ENCODE measurements around the gene NCAM2. TPM values are rescaled to one million over a fixed set of nuclear protein-coding genes. Genes with fewer than 3 reads are reported as not detected.

Gene NCAM2
- total and polyA plus RNA-seq, 2 of the 8 experiments (the other 6 are each of a cell fraction or from before 2014, with no cell fraction given) = 0.14 to 1.1 TPM

DNA sequence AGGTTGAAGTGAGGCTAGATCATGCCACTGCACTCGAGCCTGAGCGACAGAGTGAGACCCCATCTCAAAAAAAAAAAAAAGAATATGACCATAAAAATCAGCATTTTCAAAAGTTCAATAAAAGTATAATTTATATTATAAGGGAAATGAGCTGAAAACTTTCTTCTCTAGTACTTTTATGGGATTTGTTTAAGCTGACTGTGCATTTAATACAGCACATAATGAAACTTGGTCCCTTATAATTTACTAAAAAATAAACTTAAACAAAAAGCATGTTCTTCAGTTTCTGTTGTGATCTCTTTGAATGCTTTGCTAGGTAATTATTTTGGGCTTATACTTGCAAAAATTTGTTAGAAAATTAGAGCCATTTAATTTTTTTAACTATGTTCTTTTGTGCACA, 77.8 kb downstream of the NCAM2 start:
- H3K14ac ChIP-seq (ENCODE audit: insufficient read length) = no peak overlapping the region
- no peak overlapping the region for H2AFZ ChIP-seq (ENCODE audit: low read length)
- H3K36me3 ChIP-seq (ENCODE audit: control insufficient read depth in 2 of 4, insufficient read depth in 4 of 4, low read length in 3 of 4) = no peaks in the 10 kb centered on the region
- no peak overlapping the region for H4K5ac ChIP-seq (ENCODE audit: insufficient read length, low read depth, low read length)
- H3K23me2 ChIP-seq (ENCODE audit: low read depth, low read length) = no peaks in the 10 kb centered on the region
- H3K27me3 ChIP-seq (replicated peaks in 1 of 4; ENCODE audit: control insufficient read depth in 3 of 4, extremely low read depth in 1 of 4, insufficient read depth in 3 of 4, low read length in 3 of 4) = no peaks in the 10 kb centered on the region
- H2BK120ac ChIP-seq (replicated peaks; ENCODE audit: low read depth, low read length) = no peak overlapping the region
- no peak overlapping the region for H2BK5ac ChIP-seq (ENCODE audit: low read depth, low read length)
- H3K18ac ChIP-seq (ENCODE audit: extremely low read depth, low read length) = no peak overlapping the region
- H3K4ac ChIP-seq (replicated peaks; ENCODE audit: insufficient read length, low read depth, low read length) = no peak overlapping the region
- no peaks in the 10 kb centered on the region for H3K79me1 ChIP-seq (ENCODE audit: low read depth, low read length)
- no peak overlapping the region for H3K4me2 ChIP-seq (ENCODE audit: insufficient read depth in 1 of 2, low read depth in 2 of 2, low read length in 2 of 2)
- no peaks in the 10 kb centered on the region for H3K9me3 ChIP-seq (ENCODE audit: insufficient read depth in 2 of 2, low read depth in 1 of 2, low read length in 1 of 2)
- ChIA-PET CTCF (ENCODE audit: partially characterized antibody) (interaction anchor here (1.0 kb wide), 1 partner anchor 72 kb away, joined by 3 read pairs; no protein-coding TSS in a partner anchor), POLR2A (ENCODE audit: partially characterized antibody) (no interaction called here)
- H4K20me1 ChIP-seq (replicated peaks in 1 of 2; ENCODE audit: control insufficient read depth in 1 of 2, insufficient read depth in 2 of 2, low read length in 2 of 2) = no peaks in the 10 kb centered on the region
- no peak for FAIRE-seq
- H4K8ac ChIP-seq (ENCODE audit: extremely low read depth, insufficient read depth, low read length) = no peak overlapping the region
- no peak overlapping the region for H2BK12ac ChIP-seq (ENCODE audit: low read depth, low read length)
- no peak overlapping the region for H3K23ac ChIP-seq (ENCODE audit: insufficient read length)
- no CpG with 5 or more reads among the region's 2 CpGs for WGBS, 2 experiments (ENCODE audit: extremely low coverage in 1 of 2, insufficient coverage in 1 of 2, insufficient read length in 1 of 2, insufficient replicate concordance in 2 of 2, low coverage in 1 of 2, low lambda C conversion rate in 2 of 2, missing lambda C conversion rate in 1 of 2)
- H2AK5ac ChIP-seq (ENCODE audit: low read depth, low read length) = no peak overlapping the region
- TF ChIP-seq, protein P1, sequence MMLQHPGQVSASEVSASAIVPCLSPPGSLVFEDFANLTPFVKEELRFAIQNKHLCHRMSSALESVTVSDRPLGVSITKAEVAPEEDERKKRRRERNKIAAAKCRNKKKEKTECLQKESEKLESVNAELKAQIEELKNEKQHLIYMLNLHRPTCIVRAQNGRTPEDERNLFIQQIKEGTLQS (IDR thresholded peaks at IDR 0.05; ENCODE audit: insufficient read depth, low read depth, low read length) = no peak
- TF ChIP-seq SP2 (IDR thresholded peaks at IDR 0.05; ENCODE audit: low read length) = no peak
- TF ChIP-seq MAFK (IDR thresholded peaks at IDR 0.05; ENCODE audit: low read depth, low read length) = peak; percentile 28; the same call in 1 of the 2 replicates
- H2BK20ac ChIP-seq (ENCODE audit: low read length) = no peak overlapping the region
- H2BK15ac ChIP-seq (ENCODE audit: low read length) = no peak overlapping the region
- H3K56ac ChIP-seq (replicated peaks; ENCODE audit: insufficient read length, low read depth, low read length) = no peak overlapping the region
- H3K9ac ChIP-seq (replicated peaks in 1 of 4; ENCODE audit: extremely low read depth in 1 of 4, low read depth in 3 of 4, low read length in 3 of 4) = no peak overlapping the region
- H3K4me3 ChIP-seq (ENCODE audit: extremely low read depth in 1 of 4, insufficient read depth in 2 of 4, low read depth in 3 of 4, low read length in 4 of 4) = no peak overlapping the region
- H4K91ac ChIP-seq (replicated peaks; ENCODE audit: insufficient read length, low read length) = no peak overlapping the region
- H3K4me1 ChIP-seq (replicated peaks in 1 of 4; ENCODE audit: control insufficient read depth in 3 of 4, insufficient read depth in 4 of 4, low read length in 3 of 4) = no peaks in the 10 kb centered on the region
- no peak overlapping the region for H3K27ac ChIP-seq (ENCODE audit: low read depth, low read length)
- no peaks in the 10 kb centered on the region for H3K79me2 ChIP-seq (ENCODE audit: control insufficient read depth in 1 of 2, insufficient read depth in 2 of 2, low read length in 2 of 2)
- DNase-seq (ENCODE audit: low read depth in 1 of 2, low spot score in 2 of 2) = no peak
